Ishikawa (cell line): ENCODE data around the gene TMOD1.

ENCODE experiments used
- CREB1 ChIP-seq: IDR thresholded peaks from 2 replicates; pipeline ENCODE4 v1.6.1; 2012; ENCODE audit warnings: low read depth
- EGR1 ChIP-seq: IDR thresholded peaks from 2 replicates; pipeline ENCODE4 v1.6.1; 2012
- RAD21 ChIP-seq: IDR thresholded peaks from 2 replicates; pipeline ENCODE4 v1.6.1; 2012; ENCODE audit warnings: low read depth
- YY1 ChIP-seq: IDR thresholded peaks from 2 replicates; pipeline ENCODE4 v1.6.1; 2012; ENCODE audit warnings: low read depth
- TF ChIP-seq, protein P1 (sequence below): IDR thresholded peaks from 2 replicates; pipeline ENCODE4 v1.6.1; 2012; ENCODE audit warnings: low read depth, mild to moderate bottlenecking

DNA sequence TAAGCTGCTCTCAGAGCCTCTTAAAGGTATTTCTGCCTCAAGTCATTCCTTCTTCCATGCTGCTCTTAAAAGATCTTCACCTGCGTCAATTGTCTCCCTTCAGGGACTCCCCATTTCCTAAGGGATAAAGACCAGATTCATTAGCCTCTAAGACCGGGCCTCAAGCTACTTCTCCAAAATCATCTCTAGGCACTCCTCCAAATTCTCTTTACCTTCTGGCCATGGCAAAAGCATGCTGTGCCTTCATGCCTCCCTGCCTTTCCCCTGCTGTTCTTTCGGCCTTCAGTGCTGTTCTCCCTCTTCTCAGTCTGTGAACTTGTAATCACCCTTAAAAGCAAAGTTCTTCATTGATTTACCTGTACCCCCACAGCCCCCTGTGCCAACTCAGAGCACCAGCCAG lies 4.4 kb downstream of the TMOD1 start:
- TF ChIP-seq YY1, result no peak
- TF ChIP-seq, protein P1, sequence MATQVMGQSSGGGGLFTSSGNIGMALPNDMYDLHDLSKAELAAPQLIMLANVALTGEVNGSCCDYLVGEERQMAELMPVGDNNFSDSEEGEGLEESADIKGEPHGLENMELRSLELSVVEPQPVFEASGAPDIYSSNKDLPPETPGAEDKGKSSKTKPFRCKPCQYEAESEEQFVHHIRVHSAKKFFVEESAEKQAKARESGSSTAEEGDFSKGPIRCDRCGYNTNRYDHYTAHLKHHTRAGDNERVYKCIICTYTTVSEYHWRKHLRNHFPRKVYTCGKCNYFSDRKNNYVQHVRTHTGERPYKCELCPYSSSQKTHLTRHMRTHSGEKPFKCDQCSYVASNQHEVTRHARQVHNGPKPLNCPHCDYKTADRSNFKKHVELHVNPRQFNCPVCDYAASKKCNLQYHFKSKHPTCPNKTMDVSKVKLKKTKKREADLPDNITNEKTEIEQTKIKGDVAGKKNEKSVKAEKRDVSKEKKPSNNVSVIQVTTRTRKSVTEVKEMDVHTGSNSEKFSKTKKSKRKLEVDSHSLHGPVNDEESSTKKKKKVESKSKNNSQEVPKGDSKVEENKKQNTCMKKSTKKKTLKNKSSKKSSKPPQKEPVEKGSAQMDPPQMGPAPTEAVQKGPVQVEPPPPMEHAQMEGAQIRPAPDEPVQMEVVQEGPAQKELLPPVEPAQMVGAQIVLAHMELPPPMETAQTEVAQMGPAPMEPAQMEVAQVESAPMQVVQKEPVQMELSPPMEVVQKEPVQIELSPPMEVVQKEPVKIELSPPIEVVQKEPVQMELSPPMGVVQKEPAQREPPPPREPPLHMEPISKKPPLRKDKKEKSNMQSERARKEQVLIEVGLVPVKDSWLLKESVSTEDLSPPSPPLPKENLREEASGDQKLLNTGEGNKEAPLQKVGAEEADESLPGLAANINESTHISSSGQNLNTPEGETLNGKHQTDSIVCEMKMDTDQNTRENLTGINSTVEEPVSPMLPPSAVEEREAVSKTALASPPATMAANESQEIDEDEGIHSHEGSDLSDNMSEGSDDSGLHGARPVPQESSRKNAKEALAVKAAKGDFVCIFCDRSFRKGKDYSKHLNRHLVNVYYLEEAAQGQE, result no peak
- no peak for TF ChIP-seq EGR1
- TF ChIP-seq RAD21, result no peak
- TF ChIP-seq CREB1, result no peak
